GM12874 (cell line): ENCODE results near the gene PROM1.
A peak's percentile ranks its signal among the peaks of the same experiment; 100 is the strongest.

Source experiments
- CTCF ChIP-seq: IDR thresholded peaks from 2 replicates; pipeline ENCODE4 v1.5.1; 2011; ENCODE audit warnings: low read depth, mild to moderate bottlenecking, control low read depth, low read length, moderate library complexity; ENCODE audit not compliant: insufficient read depth

Gene PROM1

GRCh38 chr4:16027114-16027513 is 56.7 kb downstream of the PROM1 start:
- TF ChIP-seq CTCF = no peak

- TF ChIP-seq CTCF = peak; percentile 42; the same call in 1 of the 2 replicates
These were observed 57.6 kb downstream of the PROM1 start for GRCh38 chr4:16026160-16026761.

- no peak for TF ChIP-seq CTCF
These were observed 58.6 kb downstream of the PROM1 start for GRCh38 chr4:16025268-16025667.

- no peak for TF ChIP-seq CTCF
These were observed 59.9 kb downstream of the PROM1 start for GRCh38 chr4:16023776-16024408.

GRCh38 chr4:16021804-16022560 is 61.8 kb downstream of the PROM1 start:
- TF ChIP-seq CTCF = no peak

- TF ChIP-seq CTCF = no peak
These were observed 64.2 kb downstream of the PROM1 start for GRCh38 chr4:16019649-16020048.

- no peak for TF ChIP-seq CTCF
These were observed 65.0 kb downstream of the PROM1 start for GRCh38 chr4:16018841-16019240.
